HG02981 (cell line): ENCODE data around the gene RASL10A.

Experiments used
- ATAC-seq: cut with Tn5 transposase; IDR thresholded peaks from one replicate; pipeline ENCODE4 v1.9.1; 2021; ENCODE audit warnings: mild to moderate bottlenecking, moderate library complexity; ENCODE audit not compliant: unreplicated experiment

The RASL10A gene

DNA sequence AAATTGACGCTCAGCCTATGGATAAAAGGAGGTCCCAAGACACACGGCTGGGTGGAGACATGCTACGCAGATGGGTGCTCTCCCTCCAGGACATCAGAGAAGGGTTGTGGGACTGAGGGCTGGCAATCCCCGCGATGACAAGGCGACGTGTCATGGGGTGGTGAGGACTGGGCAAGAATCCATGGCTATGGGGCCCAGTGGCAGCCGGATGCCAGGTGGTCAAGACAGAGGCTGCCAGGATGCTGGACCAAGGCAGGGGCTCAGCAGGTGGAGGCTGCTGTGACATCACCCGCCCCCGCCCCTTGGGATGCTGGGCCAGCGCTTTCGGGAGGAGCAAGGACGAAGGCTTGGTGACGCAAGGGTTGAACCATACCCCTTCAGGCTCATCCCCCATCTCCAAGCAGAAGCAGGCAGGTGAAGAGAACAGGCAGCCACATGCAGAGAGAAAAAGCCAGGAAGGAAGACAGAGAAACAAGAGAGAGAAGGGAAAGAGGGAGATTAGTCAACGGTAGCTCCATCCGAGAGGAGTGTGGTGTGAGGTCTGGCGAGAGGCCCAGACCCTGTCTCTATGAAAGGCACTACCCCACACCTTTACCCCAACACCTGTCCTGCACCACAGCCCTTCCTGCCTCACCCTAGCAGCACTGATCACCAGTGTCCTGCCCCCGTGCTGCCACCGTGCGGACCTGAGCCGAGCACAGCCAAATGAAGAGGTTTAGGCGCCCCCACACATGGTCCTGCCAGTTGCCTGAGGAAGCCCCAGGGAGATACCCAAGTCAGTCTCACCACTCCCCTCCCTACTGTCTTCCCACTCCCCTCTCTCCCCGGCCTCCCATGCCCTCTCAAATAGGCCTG is 24.1 kb upstream of the RASL10A start:
- no peak for ATAC-seq

DNA sequence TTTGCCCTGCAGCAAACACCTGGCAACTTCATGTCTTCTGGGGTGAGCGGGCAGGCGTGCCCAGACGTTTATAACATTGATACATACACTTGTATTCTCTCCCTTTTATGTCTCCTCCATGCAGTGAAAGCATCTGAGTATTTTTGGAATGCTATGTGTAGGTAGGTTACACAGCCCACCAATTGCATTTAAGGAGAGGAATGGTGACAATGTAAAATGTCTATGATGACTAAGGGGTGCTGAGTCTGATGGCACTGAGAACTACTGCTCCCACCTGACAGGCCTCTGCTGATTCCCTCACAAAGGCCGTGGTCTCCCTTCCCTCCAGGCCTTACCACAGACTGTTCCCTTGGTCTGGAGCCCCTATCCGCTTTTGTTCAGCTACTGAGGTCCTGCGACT is 22.9 kb upstream of the RASL10A start:
- ATAC-seq = no peak

DNA sequence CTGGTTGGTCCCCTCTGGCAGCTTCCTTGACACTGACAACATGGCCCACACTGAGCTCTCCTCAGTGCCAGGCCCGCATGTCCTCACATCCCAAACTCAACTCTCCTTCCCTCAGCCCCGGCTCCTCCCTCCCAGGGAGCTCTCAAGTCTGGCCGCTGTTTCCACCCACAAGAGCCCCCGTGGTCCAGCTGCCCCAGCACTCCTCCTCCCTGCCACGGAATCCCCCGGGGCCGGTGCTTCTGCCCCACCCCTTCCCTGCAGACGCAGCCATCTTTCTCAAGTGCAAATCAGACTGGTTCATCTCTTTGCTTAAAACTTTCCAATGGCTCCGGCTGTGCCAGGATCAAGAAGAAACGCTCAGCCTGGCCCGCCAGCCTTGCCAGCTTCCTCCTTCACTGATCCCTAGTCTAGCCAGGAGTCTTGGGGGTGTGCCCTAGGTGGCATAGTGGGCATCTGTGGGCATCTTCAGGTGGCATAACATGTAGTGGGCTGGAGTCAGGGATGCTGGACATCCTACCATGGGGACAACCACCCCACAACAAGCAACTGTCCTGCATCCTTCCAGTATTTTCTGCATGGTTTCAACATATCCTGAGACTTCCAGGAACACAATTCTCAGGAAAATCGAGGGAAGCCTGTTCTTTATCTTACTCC is 22.3 kb upstream of the RASL10A start:
- ATAC-seq = no peak

DNA sequence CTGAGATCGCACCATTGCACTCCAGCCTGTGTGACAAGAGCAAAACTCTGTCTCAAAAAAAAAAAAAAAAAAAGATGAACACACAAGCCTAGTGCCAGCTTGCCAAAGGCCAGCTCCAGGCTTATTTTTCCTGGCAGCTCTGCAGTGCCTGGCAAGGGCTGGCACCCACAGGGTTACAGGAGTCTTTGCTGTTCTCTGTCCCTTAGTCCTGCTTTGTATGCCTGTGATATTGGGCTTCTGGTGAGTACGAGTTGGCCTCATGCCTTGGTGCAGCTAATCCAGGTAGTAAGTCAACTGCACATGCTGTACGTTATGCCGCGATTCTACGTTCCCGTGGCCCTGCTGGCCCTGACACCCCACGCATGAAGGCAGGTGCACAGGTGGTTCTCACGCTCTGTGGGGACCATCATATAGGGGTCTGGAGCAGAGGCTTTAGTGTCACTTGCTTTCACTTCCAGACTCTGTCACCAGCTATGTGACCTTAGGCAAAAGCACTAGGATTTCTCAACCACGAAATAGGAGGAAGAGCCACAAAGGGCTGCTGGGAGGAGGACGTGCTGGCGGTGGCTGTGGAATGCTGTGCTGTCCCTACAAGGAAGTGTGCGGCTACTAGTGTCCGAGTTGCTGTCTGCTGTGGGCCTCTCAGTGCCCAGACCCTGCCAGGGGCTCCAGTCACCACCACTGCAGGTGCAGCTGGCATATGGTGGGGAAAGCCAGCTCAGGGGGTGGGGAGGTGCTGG is 21.4 kb upstream of the RASL10A start:
- ATAC-seq = no peak

DNA sequence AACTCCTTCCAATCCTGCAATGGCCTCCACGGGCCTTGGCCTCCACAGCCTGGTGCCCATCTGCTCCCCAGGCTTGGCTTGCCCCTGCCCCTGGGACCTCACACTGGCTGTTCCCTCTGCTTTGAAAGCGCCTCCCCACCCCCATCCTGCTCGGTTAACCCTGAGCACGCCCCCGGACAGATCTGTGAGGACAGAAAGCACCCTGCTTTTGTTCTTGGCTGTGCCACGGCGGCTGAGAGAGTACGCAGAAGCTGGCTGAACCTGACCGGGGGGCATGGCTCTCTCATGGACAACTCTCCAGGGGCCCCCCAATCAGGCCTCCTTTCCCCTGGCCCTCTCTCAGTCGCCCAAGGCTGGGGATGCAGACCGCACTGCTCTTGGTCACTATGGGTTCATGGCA is 20.2 kb upstream of the RASL10A start:
- ATAC-seq = no peak

DNA sequence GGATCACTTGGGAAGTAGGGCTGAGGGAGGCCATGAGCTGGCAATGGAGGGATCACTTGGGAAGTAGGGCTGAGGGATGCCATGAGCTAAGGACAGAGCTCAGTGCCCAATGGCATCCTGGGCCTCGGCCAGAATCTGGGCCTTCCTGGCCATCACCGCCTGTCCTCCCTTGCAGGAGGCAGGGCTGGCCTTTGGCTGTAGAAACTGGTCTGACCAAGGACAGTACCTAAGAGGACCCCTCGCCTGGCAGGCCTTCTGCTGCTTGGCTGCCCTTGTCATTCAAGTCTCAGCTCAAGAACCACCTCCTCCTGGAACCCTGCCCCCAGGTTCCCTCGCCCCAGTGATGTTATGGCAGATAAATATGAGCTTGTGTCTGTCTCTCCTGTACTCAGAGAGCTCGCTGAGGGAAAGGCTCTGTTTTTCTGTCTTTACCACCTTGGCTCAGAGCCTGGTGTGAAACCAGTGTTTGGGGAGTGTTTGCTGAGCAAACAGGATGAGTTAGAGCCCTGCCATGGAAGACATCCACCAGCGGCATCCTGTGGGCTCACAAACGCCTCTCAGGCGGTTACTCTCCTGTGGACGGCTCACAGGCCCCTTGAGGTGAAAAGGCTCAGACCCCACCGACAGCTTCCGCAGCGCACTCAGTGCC is 19.3 kb upstream of the RASL10A start:
- ATAC-seq = no peak

DNA sequence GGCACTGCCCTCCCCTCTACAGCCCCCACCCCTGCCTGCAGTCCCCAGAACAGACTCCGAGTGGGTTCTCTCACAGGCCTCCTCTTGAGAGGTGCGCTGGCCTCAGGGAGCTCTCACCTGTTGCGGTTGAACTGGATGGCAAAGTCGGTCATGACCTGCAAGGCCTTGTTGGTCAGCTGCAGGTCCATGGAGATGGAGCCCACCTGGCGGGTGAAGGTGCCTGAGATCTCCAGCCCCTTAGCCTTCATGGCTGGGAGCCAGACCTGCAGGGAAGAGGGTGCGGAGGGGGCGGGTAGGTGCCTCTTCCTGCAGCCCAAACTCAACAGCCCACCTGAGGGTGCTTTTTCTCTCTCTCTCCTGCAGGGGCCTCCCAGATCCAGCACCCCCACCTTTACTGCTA is 18.7 kb upstream of the RASL10A start:
- no peak for ATAC-seq

DNA sequence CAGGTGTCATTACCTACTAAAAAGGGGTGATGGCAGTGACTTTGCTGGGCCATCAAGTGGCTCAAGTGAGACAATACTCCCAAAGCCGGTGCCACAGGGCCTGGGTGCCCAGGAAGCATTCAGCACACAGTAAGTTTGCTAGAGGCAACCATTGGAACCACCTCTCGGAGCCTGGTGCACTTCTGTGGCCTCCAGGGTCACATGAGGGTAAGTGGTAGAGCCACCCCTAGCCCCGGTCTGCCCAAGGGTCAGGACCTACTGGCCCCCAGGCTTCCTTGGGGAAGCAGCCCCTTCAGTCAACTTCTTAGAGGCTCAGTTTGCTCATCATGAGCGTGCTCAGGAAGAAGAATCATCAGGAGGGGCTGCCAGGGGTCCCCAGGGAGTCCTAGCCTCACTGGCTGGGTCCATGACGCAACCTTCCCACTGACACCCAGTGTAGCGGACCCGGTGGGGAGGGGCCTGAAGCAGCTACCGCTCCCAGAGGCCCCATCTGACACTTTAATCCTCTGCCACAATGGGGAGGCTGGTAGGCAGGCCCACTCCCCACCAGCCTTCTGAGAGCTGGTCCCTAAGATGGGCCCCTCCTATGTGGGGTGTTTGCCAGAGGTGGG is 17.5 kb upstream of the RASL10A start:
- no peak for ATAC-seq

DNA sequence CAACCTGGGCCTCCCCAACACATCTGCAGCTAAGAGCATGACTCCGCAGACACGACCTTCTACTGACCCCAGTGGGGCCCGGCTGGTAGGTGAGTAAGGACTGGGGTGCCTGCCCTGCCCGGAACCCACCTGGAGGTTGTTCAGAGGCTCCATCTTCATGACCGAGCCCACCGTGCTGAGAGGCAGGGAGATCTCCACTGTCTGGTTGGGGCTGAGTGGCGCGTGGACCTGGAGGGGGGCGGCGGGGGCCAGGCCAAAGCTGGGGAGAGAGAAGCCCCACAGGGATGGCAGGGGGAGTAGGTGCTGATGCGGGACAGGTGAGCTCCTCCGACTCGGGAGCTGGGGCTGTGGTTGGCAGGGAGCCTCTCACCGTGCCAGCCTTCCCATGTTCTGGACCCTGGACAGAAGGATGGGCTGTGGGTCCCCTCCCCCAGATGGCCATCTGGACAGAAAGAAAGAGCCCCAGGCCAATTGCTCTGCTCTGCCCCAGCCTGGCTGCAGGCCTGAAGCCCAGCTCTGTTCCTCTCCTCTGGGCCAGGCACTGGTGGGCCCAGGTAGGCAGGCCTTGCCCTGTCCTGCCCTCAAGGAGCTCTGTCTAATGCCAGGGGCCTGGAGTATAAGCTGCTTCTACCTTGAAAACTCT is 16.3 kb upstream of the RASL10A start:
- ATAC-seq = no peak

DNA sequence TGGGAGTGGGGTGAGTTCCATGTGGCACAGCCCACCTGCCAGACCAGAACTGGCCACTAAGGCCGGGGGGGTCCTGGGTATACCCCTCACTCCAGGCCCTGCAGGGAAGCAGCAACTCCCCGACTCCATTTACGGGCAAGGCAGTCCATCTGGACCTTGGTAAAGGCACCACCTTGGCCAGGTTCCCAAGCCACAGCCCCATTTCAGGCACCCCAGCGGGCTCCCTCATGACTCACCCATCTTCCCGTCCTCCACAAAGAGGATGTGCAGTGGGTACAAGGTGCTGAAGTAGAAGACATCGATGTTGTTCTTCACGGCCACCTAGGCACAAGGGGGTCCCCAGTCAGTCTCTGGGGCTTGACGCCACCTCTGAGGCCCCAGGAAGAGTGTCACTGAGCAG is 15.7 kb upstream of the RASL10A start:
- ATAC-seq = no peak

DNA sequence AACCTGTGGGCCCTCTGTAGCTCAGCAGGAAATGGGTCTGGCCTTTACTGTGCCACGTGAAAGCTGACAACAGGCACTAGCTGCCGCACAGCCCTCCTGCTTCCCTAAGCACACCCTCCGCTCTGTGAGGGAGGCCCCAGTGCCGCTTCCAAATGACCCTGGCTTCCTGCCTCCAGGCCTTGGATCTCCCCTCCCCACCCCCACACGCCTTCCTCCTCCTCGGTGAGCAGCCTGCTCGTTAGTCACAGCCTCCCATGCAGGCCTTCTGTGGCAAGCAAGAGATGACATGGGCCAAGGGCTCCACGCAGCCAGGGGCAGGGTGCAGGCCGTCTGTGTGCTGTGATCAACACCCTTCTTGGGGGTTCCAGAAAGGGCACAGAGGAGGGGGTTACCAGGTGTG is 15.3 kb upstream of the RASL10A start:
- no peak for ATAC-seq

DNA sequence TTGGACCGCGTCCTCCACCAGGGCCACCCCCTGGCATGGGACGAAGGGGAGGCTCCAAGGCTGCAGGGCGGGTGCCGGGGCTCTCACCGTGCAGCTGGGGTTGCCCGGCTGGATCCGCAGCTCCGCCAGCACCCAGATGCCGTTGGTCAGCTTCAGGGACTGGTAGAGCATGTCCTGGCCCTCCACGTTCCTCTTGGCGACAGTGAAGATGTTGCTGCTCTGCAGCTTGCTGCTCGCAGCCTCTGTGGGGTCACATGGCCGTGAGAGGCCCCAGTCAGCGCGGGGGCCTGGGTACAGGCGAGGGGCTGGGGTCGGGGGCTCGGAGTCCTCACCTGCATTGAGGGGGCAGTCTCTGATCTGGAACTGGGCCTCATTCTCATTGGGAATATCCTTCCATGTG is 14.8 kb upstream of the RASL10A start:
- ATAC-seq = no peak

DNA sequence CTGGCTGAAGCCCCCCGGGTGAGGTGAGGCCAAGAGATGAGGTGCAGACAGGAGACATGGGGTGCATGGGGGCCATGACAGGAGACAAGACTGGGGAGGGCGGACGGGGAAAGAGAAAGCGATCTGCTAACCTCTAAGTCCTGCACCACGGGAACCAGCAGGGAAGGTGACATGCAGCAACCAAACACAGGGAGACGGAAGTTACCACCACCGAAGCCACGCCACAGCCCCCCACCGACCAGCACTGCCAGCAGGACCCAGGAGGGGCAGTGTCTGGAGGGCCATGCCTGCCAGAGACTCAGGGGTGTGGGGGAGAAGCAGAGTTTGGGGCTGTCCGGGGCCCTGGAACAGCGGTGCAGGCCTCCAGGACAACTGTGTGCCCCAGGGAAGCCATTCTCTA is 14.1 kb upstream of the RASL10A start:
- ATAC-seq = no peak

DNA sequence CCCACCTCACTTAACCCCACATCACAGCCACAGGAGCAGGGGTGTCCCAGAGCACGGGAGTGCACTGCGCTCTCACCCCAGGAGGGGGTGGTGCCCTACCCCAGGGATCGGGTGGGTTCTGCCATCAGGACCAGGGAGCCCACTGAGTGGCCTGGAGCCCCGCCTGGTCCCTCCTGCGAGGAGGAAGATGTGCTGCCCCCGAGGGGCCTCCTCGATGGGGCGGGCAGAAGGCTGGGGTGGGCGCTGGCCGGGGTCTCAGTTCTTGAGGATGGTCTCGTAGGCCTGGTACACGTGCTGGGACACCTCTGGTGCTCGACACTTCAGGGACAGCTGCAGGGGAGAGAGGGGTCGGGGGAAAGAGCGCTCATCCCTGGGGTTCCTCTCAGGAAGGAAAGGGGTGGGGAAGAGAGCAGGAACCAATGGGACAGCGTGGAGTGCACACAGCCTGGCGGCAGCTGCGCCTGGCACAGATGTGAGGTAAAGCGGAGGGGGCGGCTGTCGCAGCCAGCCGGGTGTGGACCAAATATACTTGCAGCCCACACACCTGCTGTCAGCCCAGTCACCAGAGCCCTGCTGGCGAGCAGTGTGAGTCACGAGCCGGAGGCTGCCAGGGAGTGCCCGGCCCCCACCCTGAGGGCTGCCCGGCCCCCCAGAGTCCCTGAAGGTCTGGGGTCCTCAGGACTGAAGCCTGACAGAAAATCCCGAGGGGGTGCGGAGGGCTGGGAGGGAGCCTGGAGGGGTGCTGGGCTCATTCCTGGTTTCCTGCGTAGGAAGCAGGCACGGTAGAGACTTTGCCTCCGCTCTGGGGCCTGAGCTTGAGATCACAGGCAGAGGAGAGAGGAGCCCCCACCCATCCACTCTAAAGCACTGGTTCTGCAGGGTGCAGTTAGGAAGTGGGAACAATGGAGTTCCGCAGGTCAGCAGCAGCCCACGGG is 13.3 kb upstream of the RASL10A start:
- no peak for ATAC-seq

DNA sequence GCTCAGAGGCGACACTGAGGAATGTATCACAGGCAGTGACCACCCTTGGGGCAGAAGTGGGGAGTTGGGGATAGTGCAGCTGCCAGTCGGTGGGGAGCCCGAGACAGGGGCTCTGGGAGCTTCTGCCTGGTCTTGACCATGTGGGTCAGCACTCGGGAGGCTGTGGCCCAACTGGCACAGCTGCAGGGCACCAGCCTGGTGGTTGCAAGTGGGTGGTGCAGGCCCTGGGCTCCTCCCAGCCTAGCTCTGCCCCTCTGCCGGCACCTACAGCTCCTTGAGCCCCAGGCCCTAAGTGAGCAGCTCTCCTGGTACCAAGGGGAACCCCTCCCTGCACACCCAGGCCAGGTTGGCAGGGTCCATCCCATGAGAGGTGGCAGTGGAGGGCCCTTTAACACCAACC is 12.6 kb upstream of the RASL10A start:
- ATAC-seq = no peak

DNA sequence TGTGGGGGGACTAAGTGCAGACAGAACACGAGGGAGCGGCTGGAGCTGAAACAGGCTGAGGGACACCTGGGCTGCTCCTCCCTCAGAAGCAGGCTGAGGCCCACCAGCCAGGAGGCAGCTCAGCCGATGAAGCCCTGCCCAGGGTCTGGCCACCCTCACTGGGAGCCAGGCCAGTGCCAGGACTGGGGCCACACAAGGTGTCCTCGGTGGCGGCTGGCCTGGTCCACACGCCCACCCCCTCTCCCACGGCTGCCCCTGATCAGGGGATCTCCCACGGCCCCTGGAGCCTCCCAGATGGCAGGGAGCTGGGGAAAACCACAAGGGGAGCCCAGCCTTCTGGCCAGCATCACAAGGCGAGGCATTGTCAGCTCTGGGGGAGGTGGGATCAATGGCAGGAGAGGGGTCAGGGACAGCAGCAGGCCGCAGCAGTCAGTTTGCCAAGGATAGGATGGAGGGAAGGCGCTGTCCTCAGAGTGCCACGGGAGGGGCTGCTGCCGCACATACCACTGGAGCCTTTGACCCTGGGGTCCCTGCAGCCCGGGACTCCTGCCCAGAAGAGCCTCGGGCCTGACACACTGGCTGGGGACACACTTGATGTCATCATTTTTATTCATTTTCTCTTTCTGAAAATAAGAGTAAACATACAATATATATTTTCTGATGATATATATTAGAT is 11.7 kb upstream of the RASL10A start:
- ATAC-seq = no peak

DNA sequence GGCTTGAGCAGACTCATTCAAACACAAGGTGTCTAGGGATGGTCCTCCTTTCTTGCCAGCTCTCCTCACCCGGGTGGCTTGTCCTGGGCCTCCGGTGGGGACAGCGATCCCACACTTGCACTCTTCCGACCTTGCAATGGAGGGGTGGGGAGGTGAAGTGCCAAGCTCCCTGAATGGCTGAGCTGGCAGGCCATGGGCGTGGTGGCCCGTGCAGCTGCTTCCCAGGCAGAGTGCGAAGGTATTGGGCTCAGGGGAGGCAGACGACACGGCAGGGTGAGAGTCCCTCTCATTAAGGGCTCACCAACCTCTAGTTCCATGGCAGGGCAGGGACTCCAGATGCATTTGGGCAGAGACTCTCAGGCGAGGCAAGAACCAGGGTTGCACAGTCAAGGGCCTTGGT is 11.0 kb upstream of the RASL10A start:
- no peak for ATAC-seq

DNA sequence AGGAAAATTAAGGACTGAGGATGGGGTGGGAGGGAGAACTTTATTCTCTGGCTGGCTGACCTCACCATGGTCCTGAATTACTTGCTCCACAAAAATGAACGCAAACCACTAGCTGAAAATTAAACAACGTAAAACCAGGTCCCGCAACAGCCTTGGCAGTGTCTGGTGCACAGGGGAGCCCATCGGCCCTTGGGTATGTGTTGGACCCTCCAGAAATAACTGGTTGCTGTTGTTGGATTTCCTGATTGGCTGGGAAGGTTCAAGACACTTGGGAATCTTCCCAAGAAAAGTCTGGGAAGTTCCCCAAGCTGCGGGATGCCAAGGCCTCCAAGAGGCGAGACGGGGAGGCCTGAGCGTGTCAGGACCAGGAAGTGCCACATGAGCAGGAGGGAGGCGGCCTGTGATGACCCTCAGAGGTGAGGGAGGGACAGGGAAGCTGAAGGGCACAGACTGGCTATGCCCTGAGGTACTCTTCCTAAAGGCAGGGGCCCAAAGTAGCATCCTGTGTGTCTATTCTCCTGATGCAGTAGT is 10.4 kb upstream of the RASL10A start:
- ATAC-seq = no peak

DNA sequence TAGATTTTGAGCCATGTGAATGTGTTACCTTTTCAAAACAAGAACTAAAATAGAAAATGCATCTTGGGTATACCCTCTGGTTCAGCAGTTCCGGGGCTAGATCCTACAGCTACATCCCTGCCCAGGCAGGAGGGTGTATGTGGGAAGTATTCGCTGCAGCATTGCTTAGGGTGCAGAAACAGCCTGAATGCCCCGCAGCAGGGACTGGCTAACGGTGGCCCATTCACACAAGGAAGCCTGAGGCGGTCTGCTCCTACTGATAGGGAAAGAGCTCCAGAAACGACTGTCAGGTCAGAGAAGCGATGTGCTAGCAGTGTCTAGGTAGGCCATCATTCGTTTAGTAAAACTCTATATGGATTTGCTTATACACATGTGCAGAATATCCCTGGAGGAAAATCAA is 9.9 kb upstream of the RASL10A start:
- no peak for ATAC-seq
